Panc1 (cell line): Measurements from ENCODE around the gene TSSK3. TPM values are rescaled to one million over a fixed set of nuclear protein-coding genes. Genes with fewer than 3 reads are reported as not detected.

Experiments used
- ATAC-seq: fragments of 200-7000 bp; cut with Tn5 transposase; 2 replicates; pipeline ENCODE4 v1.9.1; 2020; ENCODE audit warnings: mild to moderate bottlenecking, moderate library complexity
- BruUV-seq: library from RNA; stranded (reverse); fragments of 400-500 nt; replicated peaks from 2 replicates; lab custom pipeline; 2021; lab: Mats Ljungman, UMichigan
- CTCF ChIA-PET: fragments of 300-600 bp; sonication (Branson Sonifier 250); formaldehyde crosslinking; loops from one replicate; lab custom pipeline; 2022; ENCODE audit warnings: antibody characterized with exemption; lab: Charles Lee
- POLR2A ChIA-PET: fragments of 300-600 bp; sonication (Branson Sonifier 250); formaldehyde crosslinking; loops from one replicate; lab custom pipeline; 2022; ENCODE audit warnings: antibody characterized with exemption; lab: Charles Lee
- DNase-seq: peaks from one replicate; pipeline ENCODE4 v3.0.0-alpha.2; 2010; ENCODE audit warnings: low read depth, low spot score
- H3K27ac ChIP-seq: 2 replicates; pipeline ENCODE4 v1.5.1; 2011; ENCODE audit warnings: mild to moderate bottlenecking, low read length, inconsistent platforms
- H3K27me3 ChIP-seq: fragments of 200-500 bp; sonication (Bioruptor generic); 2 replicates; pipeline ENCODE4 v1.6.0; 2014; ENCODE audit warnings: low read length, inconsistent platforms; ENCODE audit not compliant: control insufficient read depth, insufficient read depth
- H3K36me3 ChIP-seq: fragments of 200-500 bp; sonication (Bioruptor generic); 2 replicates; pipeline ENCODE4 v1.5.1; 2014; ENCODE audit warnings: inconsistent platforms, mild to moderate bottlenecking, low read length, moderate library complexity; ENCODE audit not compliant: control insufficient read depth, insufficient read depth
- H3K4me1 ChIP-seq: 2 replicates; pipeline ENCODE4 v1.5.1; 2011; ENCODE audit warnings: inconsistent platforms, mild to moderate bottlenecking, low read length, moderate library complexity; ENCODE audit not compliant: control insufficient read depth, insufficient read depth
- H3K4me3 ChIP-seq, 2 experiments: 2 replicates each; pipeline ENCODE4 v1.5.1; 2011 to 2012; ENCODE audit warnings: low read depth in 2 of 2, low read length in 2 of 2, mild to moderate bottlenecking in 2 of 2, inconsistent platforms in 1 of 2, moderate library complexity in 1 of 2
- H3K9me3 ChIP-seq: fragments of 200-500 bp; sonication (Bioruptor generic); 2 replicates; pipeline ENCODE4 v1.5.1; 2014; ENCODE audit warnings: low read depth, mild to moderate bottlenecking, inconsistent platforms, low read length, moderate library complexity; ENCODE audit not compliant: control insufficient read depth, insufficient read depth
- POLR2AphosphoS5 ChIP-seq: IDR thresholded peaks from 2 replicates; pipeline ENCODE4 v1.6.1; 2012; ENCODE audit warnings: mild to moderate bottlenecking, low read depth, low read length, moderate library complexity
- SIN3A ChIP-seq: IDR thresholded peaks from 2 replicates; pipeline ENCODE4 v1.6.1; 2012; ENCODE audit warnings: low read depth, mild to moderate bottlenecking, low read length, moderate library complexity, borderline replicate concordance; ENCODE audit not compliant: insufficient read depth
- TCF7L2 ChIP-seq: IDR thresholded peaks from 2 replicates; pipeline ENCODE4 v1.6.1; 2011; ENCODE audit warnings: mild to moderate bottlenecking, low read depth, low read length, inconsistent platforms
- in situ Hi-C: cut with HindIII; loops from 2 replicates; pipeline ENCODE4 v1.10.0; 2016; ENCODE audit warnings: low sequenced_read_pairs, low pct_unique_long_range_greater_than_20kb
- intact Hi-C: fragments of 100-400 bp; cut with micrococcal nuclease; formaldehyde crosslinking; loops from one replicate; pipeline ENCODE4 v1.10.0; 2022; ENCODE audit not compliant: unreplicated experiment
- total RNA-seq: library from RNA; stranded (reverse); gene quantifications from one replicate; pipeline ENCODE4 v1.2.1, GENCODE V29; 2021; ENCODE audit not compliant: unreplicated experiment
- TF ChIP-seq, protein P1 (sequence below), 2 experiments: IDR thresholded peaks; 2 replicates each; pipeline ENCODE4 v1.6.1; 2011 to 2012; ENCODE audit warnings: low read depth in 2 of 2, control low read depth in 1 of 2, low read length in 1 of 2, mild to moderate bottlenecking in 1 of 2, moderate library complexity in 1 of 2; ENCODE audit not compliant: insufficient read depth in 1 of 2
- TF ChIP-seq, protein P2 (sequence below): fragments of 450-650 bp; IDR thresholded peaks from 2 replicates; pipeline ENCODE4 v1.5.1; 2017; ENCODE audit warnings: mild to moderate bottlenecking

Gene TSSK3
- total RNA-seq, 1 experiment from 2014 or later: 3.6 TPM

DNA sequence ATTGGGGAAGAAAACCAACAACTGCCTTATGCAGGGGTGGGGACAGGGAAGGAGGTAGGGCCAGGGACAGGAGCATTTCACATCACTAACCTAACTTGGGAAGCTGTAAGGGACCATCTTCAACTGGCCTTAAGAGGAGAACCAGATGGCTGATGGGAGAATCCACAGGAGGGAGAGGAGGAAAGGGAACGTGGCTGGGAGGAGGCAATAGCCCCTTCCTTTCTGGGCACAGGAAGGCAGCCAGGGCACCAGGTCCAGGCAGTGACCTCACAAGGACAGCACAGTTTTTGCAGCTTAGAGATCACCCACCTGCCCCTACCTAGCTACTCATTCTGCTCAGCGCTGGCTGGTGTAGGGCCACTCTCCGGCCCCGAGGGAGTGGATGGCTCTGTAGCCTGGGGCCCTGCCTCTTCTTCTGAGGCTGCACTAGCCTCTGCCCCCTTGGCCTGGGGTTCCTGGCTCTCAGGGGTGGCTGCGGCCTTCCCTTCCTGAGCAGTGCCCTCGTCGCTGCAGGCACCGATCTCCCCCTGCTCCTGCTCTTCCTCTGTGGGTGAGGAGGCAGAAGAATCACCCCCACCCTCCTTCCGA, 28.0 kb upstream of the TSSK3 start:
- no TSS peak for BruUV-seq
- no peaks in the 10 kb centered on the region for H3K27me3 ChIP-seq
- H3K27ac ChIP-seq: peak overlapping the region; percentile 78
- H3K9me3 ChIP-seq: no peaks in the 10 kb centered on the region
- peak; percentile 18 for ATAC-seq
- H3K36me3 ChIP-seq: peaks cover 13% of the 10 kb centered on the region
- DNase-seq: no peak
- CTCF ChIA-PET: no interaction called here
- in situ Hi-C loops (no loop called here), intact Hi-C loops (no loop called here)
- H3K4me3 ChIP-seq: peak overlapping the region; percentile 68 to 70
- POLR2A ChIA-PET: interaction anchor here (0.5 kb wide), 1 partner anchor 599 kb away, joined by 3 read pairs; no protein-coding TSS in a partner anchor
- TF ChIP-seq POLR2AphosphoS5: peak; percentile 75; the same call in 1 of the 2 replicates
- TF ChIP-seq SIN3A: no peak
- TF ChIP-seq TCF7L2: no peak
- TF ChIP-seq, protein P1, sequence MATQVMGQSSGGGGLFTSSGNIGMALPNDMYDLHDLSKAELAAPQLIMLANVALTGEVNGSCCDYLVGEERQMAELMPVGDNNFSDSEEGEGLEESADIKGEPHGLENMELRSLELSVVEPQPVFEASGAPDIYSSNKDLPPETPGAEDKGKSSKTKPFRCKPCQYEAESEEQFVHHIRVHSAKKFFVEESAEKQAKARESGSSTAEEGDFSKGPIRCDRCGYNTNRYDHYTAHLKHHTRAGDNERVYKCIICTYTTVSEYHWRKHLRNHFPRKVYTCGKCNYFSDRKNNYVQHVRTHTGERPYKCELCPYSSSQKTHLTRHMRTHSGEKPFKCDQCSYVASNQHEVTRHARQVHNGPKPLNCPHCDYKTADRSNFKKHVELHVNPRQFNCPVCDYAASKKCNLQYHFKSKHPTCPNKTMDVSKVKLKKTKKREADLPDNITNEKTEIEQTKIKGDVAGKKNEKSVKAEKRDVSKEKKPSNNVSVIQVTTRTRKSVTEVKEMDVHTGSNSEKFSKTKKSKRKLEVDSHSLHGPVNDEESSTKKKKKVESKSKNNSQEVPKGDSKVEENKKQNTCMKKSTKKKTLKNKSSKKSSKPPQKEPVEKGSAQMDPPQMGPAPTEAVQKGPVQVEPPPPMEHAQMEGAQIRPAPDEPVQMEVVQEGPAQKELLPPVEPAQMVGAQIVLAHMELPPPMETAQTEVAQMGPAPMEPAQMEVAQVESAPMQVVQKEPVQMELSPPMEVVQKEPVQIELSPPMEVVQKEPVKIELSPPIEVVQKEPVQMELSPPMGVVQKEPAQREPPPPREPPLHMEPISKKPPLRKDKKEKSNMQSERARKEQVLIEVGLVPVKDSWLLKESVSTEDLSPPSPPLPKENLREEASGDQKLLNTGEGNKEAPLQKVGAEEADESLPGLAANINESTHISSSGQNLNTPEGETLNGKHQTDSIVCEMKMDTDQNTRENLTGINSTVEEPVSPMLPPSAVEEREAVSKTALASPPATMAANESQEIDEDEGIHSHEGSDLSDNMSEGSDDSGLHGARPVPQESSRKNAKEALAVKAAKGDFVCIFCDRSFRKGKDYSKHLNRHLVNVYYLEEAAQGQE (IDR thresholded peaks at IDR 0.05; ENCODE audit: insufficient read depth in 1 of 2, low read depth in 2 of 2, low read length in 1 of 2): no peak
- TF ChIP-seq, protein P2, sequence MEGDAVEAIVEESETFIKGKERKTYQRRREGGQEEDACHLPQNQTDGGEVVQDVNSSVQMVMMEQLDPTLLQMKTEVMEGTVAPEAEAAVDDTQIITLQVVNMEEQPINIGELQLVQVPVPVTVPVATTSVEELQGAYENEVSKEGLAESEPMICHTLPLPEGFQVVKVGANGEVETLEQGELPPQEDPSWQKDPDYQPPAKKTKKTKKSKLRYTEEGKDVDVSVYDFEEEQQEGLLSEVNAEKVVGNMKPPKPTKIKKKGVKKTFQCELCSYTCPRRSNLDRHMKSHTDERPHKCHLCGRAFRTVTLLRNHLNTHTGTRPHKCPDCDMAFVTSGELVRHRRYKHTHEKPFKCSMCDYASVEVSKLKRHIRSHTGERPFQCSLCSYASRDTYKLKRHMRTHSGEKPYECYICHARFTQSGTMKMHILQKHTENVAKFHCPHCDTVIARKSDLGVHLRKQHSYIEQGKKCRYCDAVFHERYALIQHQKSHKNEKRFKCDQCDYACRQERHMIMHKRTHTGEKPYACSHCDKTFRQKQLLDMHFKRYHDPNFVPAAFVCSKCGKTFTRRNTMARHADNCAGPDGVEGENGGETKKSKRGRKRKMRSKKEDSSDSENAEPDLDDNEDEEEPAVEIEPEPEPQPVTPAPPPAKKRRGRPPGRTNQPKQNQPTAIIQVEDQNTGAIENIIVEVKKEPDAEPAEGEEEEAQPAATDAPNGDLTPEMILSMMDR: no peak
- H3K4me1 ChIP-seq: peaks cover 46% of the 10 kb centered on the region

DNA sequence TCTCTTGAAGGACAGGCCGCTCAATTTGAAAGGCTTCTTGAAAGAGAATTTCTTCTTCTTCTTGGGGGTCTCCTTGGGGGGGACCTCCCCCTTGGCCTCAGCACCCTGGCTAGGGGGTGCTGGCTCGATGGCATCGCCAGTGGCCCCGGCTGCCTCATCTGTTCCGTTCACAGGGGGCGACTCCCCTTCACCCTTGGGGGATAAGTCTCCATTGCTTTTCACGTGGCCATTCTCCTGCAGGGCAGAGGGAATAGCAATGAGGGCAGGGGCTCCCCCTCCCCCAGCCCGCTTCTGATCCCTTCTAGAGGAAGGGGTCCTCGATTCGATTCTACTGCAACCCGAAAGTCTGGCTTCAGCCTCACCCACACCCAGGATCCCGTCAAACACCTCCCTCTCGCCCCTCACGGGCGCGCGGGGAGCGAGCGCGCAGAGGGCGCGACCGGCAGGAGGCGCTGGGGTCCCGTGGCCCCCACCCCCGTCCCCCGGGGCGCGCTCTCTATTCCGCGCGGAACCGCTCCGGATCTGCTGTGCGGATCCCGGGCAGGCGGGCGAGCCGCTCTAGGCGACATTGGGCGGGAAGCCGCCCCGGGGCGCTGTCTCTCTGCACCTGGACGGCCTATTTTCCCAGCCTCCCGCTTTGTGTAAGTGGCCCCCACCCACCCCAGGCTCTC, 27.3 kb upstream of the TSSK3 start:
- Histone ChIP-seq H3K4me1 (peaks cover 46% of the 10 kb centered on the region), H3K36me3 (peaks cover 12% of the 10 kb centered on the region), H3K27ac (peak overlapping the region; percentile 78), H3K27me3 (no peaks in the 10 kb centered on the region), H3K4me3 (peak overlapping the region; percentile 68 to 70), H3K9me3 (no peaks in the 10 kb centered on the region)
- no TSS peak for BruUV-seq
- ATAC-seq (peak; percentile 36), DNase-seq (no peak)
- intact Hi-C loops: no loop called here
- CTCF ChIA-PET: interaction anchor here (0.7 kb wide), 1 partner anchor 23 kb away, joined by 7 read pairs; no protein-coding TSS in a partner anchor
- in situ Hi-C loops: no loop called here
- TF ChIP-seq TCF7L2 (no peak), POLR2AphosphoS5 (no peak; the same call in 1 of the 2 replicates), SIN3A (0 out of 2 replicates have a peak, but pooled peaks have one; percentile 36)
- TF ChIP-seq, protein P2: peak; percentile 93
- TF ChIP-seq, protein P1 (IDR thresholded peaks at IDR 0.05; ENCODE audit: insufficient read depth in 1 of 2, low read depth in 2 of 2, low read length in 1 of 2): no peak
- POLR2A ChIA-PET: interaction anchor here (0.5 kb wide), 1 partner anchor 599 kb away, joined by 3 read pairs; no protein-coding TSS in a partner anchor
